Astrocyte (in vitro differentiated cells and primary cell): ENCODE measurements around the gene SLC19A1. TPM values are rescaled to one million over a fixed set of nuclear protein-coding genes. Genes with fewer than 3 reads are reported as not detected.

Source experiments
- DNase-seq: peaks from one replicate; pipeline ENCODE4 v3.0.0-alpha.2; 2010; ENCODE audit warnings: low read depth
- FAIRE-seq: peaks from 2 replicates; lab custom pipeline; 2011; peaks lifted over from hg19 to GRCh38; lab: Jason Lieb, UNC
- H2AFZ ChIP-seq: 2 replicates; pipeline ENCODE4 v1.6.0; 2012; ENCODE audit warnings: low read depth, low read length, inconsistent platforms
- H3K27ac ChIP-seq: 2 replicates; pipeline ENCODE4 v1.5.1; 2011; ENCODE audit warnings: low read depth, low read length, inconsistent platforms
- H3K27me3 ChIP-seq: 2 replicates; pipeline ENCODE4 v1.6.0; 2011; ENCODE audit warnings: low read length, inconsistent platforms; ENCODE audit not compliant: insufficient read depth
- H3K36me3 ChIP-seq: 2 replicates; pipeline ENCODE4 v1.5.1; 2011; ENCODE audit warnings: low read length, inconsistent platforms; ENCODE audit not compliant: insufficient read depth
- H3K4me1 ChIP-seq: 2 replicates; pipeline ENCODE4 v1.5.1; 2011; ENCODE audit warnings: low read length, inconsistent platforms; ENCODE audit not compliant: insufficient read depth
- H3K4me2 ChIP-seq: 2 replicates; pipeline ENCODE4 v1.6.0; 2012; ENCODE audit warnings: low read length, inconsistent platforms
- H3K4me3 ChIP-seq: 2 replicates; pipeline ENCODE4 v1.5.1; 2011; ENCODE audit warnings: low read depth, mild to moderate bottlenecking, low read length, inconsistent platforms; ENCODE audit not compliant: insufficient read depth
- H3K79me2 ChIP-seq: 2 replicates; pipeline ENCODE4 v1.6.0; 2012; ENCODE audit warnings: mild to moderate bottlenecking, low read length, inconsistent platforms; ENCODE audit not compliant: insufficient read depth
- H3K9ac ChIP-seq: 2 replicates; pipeline ENCODE4 v1.6.0; 2012; ENCODE audit warnings: mild to moderate bottlenecking, low read length, inconsistent platforms
- H3K9me3 ChIP-seq: 2 replicates; pipeline ENCODE4 v1.5.1; 2012; ENCODE audit warnings: low read depth, mild to moderate bottlenecking, low read length, inconsistent platforms; ENCODE audit not compliant: insufficient read depth
- H4K20me1 ChIP-seq: 2 replicates; pipeline ENCODE4 v1.6.0; 2012; ENCODE audit warnings: low read length, inconsistent platforms; ENCODE audit not compliant: insufficient read depth
- H3K27ac Mint-ChIP-seq: one replicate; pipeline ENCODE4 v1.8.0; 2021; ENCODE audit warnings: mild to moderate bottlenecking, mixed read lengths; ENCODE audit not compliant: unreplicated experiment
- H3K27me3 Mint-ChIP-seq: one replicate; pipeline ENCODE4 v1.8.0; 2021; ENCODE audit warnings: low read depth, mixed read lengths; ENCODE audit not compliant: unreplicated experiment
- H3K36me3 Mint-ChIP-seq: one replicate; pipeline ENCODE4 v1.8.0; 2021; ENCODE audit warnings: low read depth, mixed read lengths; ENCODE audit not compliant: unreplicated experiment
- H3K4me1 Mint-ChIP-seq: one replicate; pipeline ENCODE4 v1.8.0; 2021; ENCODE audit warnings: low read depth, mixed read lengths; ENCODE audit not compliant: unreplicated experiment
- H3K4me3 Mint-ChIP-seq: one replicate; pipeline ENCODE4 v1.8.0; 2021; ENCODE audit warnings: mild to moderate bottlenecking, moderate library complexity, mixed read lengths; ENCODE audit not compliant: unreplicated experiment
- H3K9me3 Mint-ChIP-seq: one replicate; pipeline ENCODE4 v1.8.0; 2021; ENCODE audit warnings: mild to moderate bottlenecking, mixed read lengths; ENCODE audit not compliant: unreplicated experiment
- EZH2 ChIP-seq: IDR thresholded peaks from 2 replicates; pipeline ENCODE4 v1.6.1; 2012; ENCODE audit warnings: mild to moderate bottlenecking, low read length, inconsistent platforms; ENCODE audit not compliant: insufficient read depth
- total RNA-seq: library from RNA; stranded (reverse); gene quantifications from 2 replicates; pipeline ENCODE4 v1.2.1, GENCODE V29; 2021
- TF ChIP-seq, protein P1 (sequence below): IDR thresholded peaks from 2 replicates; pipeline ENCODE4 v1.5.1; 2011; ENCODE audit warnings: low read depth, mild to moderate bottlenecking, inconsistent platforms, low read length, moderate library complexity; ENCODE audit not compliant: insufficient read depth

Gene SLC19A1
- total RNA-seq, 1 donor from 2014 or later = 11.7 TPM

DNA sequence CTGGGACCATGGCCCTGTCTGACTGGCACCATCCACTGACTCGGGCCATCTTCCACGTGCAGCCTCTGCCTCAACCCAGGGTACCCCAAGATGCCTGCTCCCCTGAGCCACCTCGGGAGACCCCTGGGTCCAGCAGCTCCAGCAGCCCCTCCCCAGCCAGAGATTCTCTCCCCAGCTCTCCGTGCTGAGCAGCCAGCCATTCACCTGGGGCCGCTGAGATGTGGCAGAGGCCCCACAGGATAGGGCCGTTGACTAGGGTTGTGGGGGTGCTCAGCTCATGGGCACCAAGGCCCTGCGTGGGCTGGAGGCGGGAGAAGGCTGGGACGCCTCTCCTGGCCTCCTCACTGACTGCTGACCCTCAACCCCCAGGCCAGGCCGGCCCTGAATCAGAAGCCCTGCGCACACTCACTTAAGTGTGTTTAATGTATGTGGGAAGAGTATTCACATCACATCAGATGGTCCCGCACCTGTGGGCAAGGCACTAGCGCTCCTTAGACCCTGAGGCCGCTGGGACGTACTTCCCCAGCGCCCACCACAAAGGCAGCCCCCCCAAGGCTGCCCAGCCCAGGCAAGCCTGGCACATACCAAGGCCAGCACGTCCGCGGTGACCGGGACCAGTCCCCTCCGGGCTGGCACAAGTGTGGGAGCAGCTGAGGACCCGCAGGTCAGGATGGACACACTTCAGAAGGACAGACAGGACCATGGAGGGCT, 27.8 kb downstream of the SLC19A1 start:
- no peak overlapping the region for H2AFZ ChIP-seq
- no peak overlapping the region for H3K4me2 ChIP-seq
- H3K27ac Mint-ChIP-seq = peak overlapping the region; percentile 41

DNA sequence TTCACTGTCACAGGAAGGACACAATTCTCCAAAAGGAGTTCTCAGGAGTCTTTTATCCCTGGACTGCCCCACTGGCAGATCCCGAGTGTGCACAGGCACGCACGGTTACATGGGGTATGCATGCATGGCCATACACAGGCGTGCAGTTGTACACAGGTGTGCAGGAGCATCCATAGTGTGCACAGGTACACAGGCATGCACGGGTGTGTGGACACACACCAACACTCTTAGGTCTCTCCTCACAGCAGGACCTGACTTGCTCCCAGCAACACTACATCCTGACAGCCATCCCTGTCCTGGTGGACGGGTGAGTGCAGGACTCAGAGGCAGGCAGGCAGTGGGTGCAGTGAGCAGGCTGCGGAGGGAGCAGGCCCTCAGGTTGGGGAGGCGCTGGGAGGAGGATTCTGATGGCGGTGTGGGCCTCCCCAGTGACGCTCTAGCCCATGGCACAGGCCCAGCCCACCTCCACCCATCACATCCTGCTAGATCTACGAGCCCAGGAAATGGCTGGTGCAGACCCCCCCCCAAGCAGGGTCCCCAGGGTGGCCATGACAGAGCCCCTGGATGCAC, 28.4 kb downstream of the SLC19A1 start:
- H3K9ac ChIP-seq = no peak overlapping the region
- no peak overlapping the region for H3K4me2 ChIP-seq
- FAIRE-seq = no peak
- no peak overlapping the region for H3K4me3 Mint-ChIP-seq
- H3K27ac ChIP-seq = no peak overlapping the region
- no peak for DNase-seq
- H4K20me1 ChIP-seq = peaks cover 4% of the 10 kb centered on the region
- H3K4me1 ChIP-seq = no peaks in the 10 kb centered on the region
- H3K4me3 ChIP-seq = no peak overlapping the region
- peaks cover 5% of the 10 kb centered on the region for H3K9me3 Mint-ChIP-seq
- no peaks in the 10 kb centered on the region for H3K27me3 Mint-ChIP-seq
- H3K4me1 Mint-ChIP-seq = peaks cover 2% of the 10 kb centered on the region
- peaks cover 12% of the 10 kb centered on the region for H3K36me3 Mint-ChIP-seq
- peak overlapping the region; percentile 41 for H3K27ac Mint-ChIP-seq
- H3K79me2 ChIP-seq = no peaks in the 10 kb centered on the region
- H2AFZ ChIP-seq = no peak overlapping the region
- TF ChIP-seq, protein P1, sequence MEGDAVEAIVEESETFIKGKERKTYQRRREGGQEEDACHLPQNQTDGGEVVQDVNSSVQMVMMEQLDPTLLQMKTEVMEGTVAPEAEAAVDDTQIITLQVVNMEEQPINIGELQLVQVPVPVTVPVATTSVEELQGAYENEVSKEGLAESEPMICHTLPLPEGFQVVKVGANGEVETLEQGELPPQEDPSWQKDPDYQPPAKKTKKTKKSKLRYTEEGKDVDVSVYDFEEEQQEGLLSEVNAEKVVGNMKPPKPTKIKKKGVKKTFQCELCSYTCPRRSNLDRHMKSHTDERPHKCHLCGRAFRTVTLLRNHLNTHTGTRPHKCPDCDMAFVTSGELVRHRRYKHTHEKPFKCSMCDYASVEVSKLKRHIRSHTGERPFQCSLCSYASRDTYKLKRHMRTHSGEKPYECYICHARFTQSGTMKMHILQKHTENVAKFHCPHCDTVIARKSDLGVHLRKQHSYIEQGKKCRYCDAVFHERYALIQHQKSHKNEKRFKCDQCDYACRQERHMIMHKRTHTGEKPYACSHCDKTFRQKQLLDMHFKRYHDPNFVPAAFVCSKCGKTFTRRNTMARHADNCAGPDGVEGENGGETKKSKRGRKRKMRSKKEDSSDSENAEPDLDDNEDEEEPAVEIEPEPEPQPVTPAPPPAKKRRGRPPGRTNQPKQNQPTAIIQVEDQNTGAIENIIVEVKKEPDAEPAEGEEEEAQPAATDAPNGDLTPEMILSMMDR = no peak
- TF ChIP-seq EZH2 = no peak
- no peaks in the 10 kb centered on the region for H3K36me3 ChIP-seq
- no peaks in the 10 kb centered on the region for H3K27me3 ChIP-seq
- no peaks in the 10 kb centered on the region for H3K9me3 ChIP-seq

More for the DNA sequence above, 27.8 kb downstream of the SLC19A1 start:
- Mint-ChIP-seq H3K36me3 (peaks cover 12% of the 10 kb centered on the region), H3K4me3 (no peak overlapping the region), H3K9me3 (peaks cover 9% of the 10 kb centered on the region), H3K4me1 (peaks cover 2% of the 10 kb centered on the region), H3K27me3 (no peaks in the 10 kb centered on the region)
- H3K4me1 ChIP-seq = no peaks in the 10 kb centered on the region
- H4K20me1 ChIP-seq = peaks cover 4% of the 10 kb centered on the region
- H3K4me3 ChIP-seq = no peak overlapping the region
- DNase-seq (no peak), FAIRE-seq (no peak)
- no peaks in the 10 kb centered on the region for H3K27me3 ChIP-seq
- no peaks in the 10 kb centered on the region for H3K79me2 ChIP-seq
- no peaks in the 10 kb centered on the region for H3K36me3 ChIP-seq
- H3K9me3 ChIP-seq = peaks cover under 1% of the 10 kb centered on the region
- H3K9ac ChIP-seq = no peak overlapping the region
- H3K27ac ChIP-seq = no peak overlapping the region
- TF ChIP-seq, protein P1 = no peak
- no peak for TF ChIP-seq EZH2
